ENCODE data around the gene ZMIZ1. TPM values are rescaled to one million over a fixed set of nuclear protein-coding genes. Genes with fewer than 3 reads are reported as not detected.

Gene ZMIZ1
- total and polyA plus RNA-seq, 2 experiments from 2014 or later: 9.2 to 30.9 TPM

- TF ChIP-seq ZNF462 (CRISPR knock-in tag; IDR thresholded peaks at IDR 0.05) (no peak), JUNB (IDR thresholded peaks at IDR 0.05; ENCODE audit: unreplicated experiment) (no peak), POLR2AphosphoS5 (IDR thresholded peaks at IDR 0.05; ENCODE audit: low read depth) (no peak)
Observed at GRCh38 chr10:79355420-79356017, 286.8 kb downstream of the ZMIZ1 start (continued).

DNA sequence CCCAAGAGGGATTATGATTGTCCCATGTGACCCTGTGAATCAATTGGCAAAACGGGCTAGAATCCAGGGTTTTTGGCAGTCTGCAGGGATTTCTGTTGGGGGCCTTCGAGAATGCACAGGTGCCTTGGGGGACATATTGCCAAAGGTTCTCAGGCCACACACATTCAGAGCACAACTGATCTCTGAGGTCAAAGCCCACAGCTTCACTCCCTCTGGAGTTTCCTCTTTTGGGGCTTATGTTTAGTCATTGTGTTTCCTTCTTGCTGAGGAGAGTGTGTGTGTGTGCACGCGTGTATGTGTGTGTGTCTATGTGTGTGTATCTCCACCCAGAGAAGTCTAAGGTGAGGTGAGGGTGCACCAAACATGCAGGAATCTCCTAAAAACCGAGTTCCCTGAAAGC lies 287.3 kb downstream of the ZMIZ1 start:
- peaks cover 58% of the 10 kb centered on the region for H3K36me3 Mint-ChIP-seq (ENCODE audit: low read depth)
- H3K27me3 Mint-ChIP-seq (ENCODE audit: insufficient read depth, low read depth, poor library complexity): peaks cover 6% of the 10 kb centered on the region
- no peaks in the 10 kb centered on the region; the same call in 1 of the 2 replicates for H3K36me3 ChIP-seq (ENCODE audit: insufficient read depth)
- no peaks in the 10 kb centered on the region for H3K4me1 Mint-ChIP-seq
- no peaks in the 10 kb centered on the region for H3K9me3 Mint-ChIP-seq
- H3K79me2 ChIP-seq (replicated peaks; ENCODE audit: insufficient read depth): no peaks in the 10 kb centered on the region
- no peak overlapping the region for H3K27ac Mint-ChIP-seq
- H3K4me3 ChIP-seq: no peak overlapping the region
- H3K27ac ChIP-seq (ENCODE audit: low read depth): no peak overlapping the region
- H3F3A ChIP-seq (replicated peaks; ENCODE audit: low read depth): no peaks in the 10 kb centered on the region
- H3K27me3 ChIP-seq (ENCODE audit: insufficient read depth): no peaks in the 10 kb centered on the region
- no peak overlapping the region for H3K4me3 Mint-ChIP-seq
- ATAC-seq: no peak
- no peaks in the 10 kb centered on the region for H3K9me2 ChIP-seq (ENCODE audit: insufficient read depth)
- H3K4me1 ChIP-seq (ENCODE audit: insufficient read depth): no peaks in the 10 kb centered on the region
- H3K4me2 ChIP-seq: no peak overlapping the region
- DNase-seq (ENCODE audit: low spot score): no peak
- H2AFZ ChIP-seq: no peak overlapping the region
- peaks cover 13% of the 10 kb centered on the region; the same call in 1 of the 2 replicates for H4K20me1 ChIP-seq (replicated peaks; ENCODE audit: insufficient read depth)
- TF ChIP-seq STAT1 (IDR thresholded peaks at IDR 0.05; ENCODE audit: unreplicated experiment) (no peak), ZNF114 (CRISPR knock-in tag; IDR thresholded peaks at IDR 0.05) (no peak), CREB1 (CRISPR knock-in tag; IDR thresholded peaks at IDR 0.05; ENCODE audit: low read depth) (no peak), POLR2AphosphoS5 (IDR thresholded peaks at IDR 0.05; ENCODE audit: low read depth) (no peak), ZNF462 (CRISPR knock-in tag; IDR thresholded peaks at IDR 0.05) (no peak)

All from GM23338 (cell line).